ENCODE results near the gene CLMN.

CLMN gene

DNA sequence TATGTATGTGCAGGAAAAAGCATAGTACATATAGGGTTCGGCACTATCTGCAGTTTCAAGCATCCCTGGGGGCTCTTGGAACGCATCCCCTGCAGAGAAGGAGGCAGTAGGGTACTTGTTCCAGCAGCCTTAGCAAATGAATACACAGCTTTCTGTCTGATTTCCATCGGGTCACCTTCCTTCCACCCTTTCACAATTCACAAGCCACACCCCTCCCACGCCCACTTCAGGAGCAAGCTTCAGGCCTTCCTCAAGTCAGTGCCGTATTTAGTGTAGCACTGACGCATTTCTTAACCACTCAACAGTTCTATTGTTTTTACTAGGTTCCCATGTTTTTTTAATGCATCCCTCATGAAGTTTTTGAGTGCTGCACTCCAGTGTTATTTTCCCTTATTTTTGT is 64.2 kb downstream of the CLMN start:
- H3K9ac ChIP-seq (ENCODE audit: low read depth in 1 of 2, low read length in 2 of 2), result peak overlapping the region; percentile 15 to 28
- no peaks in the 10 kb centered on the region for H3K27me3 ChIP-seq (ENCODE audit: control insufficient read depth in 1 of 2, insufficient read depth in 2 of 2, low read length in 2 of 2)
- H3K27ac ChIP-seq (ENCODE audit: low read depth, low read length), result peak overlapping the region; percentile 30
- H3K36me3 ChIP-seq (ENCODE audit: control insufficient read depth in 1 of 2, insufficient read depth in 2 of 2, low read length in 2 of 2), result no peaks in the 10 kb centered on the region
- peaks cover 44 to 51% of the 10 kb centered on the region in 2 donors for H3K4me1 ChIP-seq (ENCODE audit: control insufficient read depth in 1 of 2, insufficient read depth in 2 of 2, low read length in 2 of 2)
- H3K9me3 ChIP-seq (ENCODE audit: control insufficient read depth in 1 of 2, low read length in 2 of 2), result no peaks in the 10 kb centered on the region
- H3K4me3 ChIP-seq (ENCODE audit: low read depth in 1 of 2, low read length in 2 of 2), result peak overlapping the region; percentile 51 to 58

DNA sequence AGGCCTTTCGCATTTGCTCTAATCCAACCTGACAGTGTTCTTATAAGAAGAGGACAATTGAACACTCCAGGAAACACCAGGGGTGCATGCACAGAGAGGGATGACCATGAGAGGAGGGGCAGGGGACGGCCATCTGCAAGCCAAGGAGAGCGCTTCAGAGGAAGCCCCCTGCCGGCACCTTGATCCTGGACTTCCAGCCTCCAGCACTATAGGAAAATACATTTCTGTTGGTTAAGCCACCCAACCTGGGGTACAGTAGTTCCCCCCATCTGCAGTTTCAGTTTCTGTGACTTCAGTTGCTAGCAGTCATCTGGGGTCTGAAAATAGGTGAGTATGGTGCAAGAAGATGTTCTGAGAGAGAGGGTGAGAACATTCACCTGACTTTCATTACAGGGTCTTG is 64.7 kb downstream of the CLMN start:
- H3K9me3 ChIP-seq (ENCODE audit: control insufficient read depth in 1 of 2, low read length in 2 of 2), result no peaks in the 10 kb centered on the region
- no peaks in the 10 kb centered on the region for H3K36me3 ChIP-seq (ENCODE audit: control insufficient read depth in 1 of 2, insufficient read depth in 2 of 2, low read length in 2 of 2)
- no peaks in the 10 kb centered on the region for H3K27me3 ChIP-seq (ENCODE audit: control insufficient read depth in 1 of 2, insufficient read depth in 2 of 2, low read length in 2 of 2)
- peak overlapping the region; percentile 51 to 58 for H3K4me3 ChIP-seq (ENCODE audit: low read depth in 1 of 2, low read length in 2 of 2)
- H3K9ac ChIP-seq (ENCODE audit: low read depth in 1 of 2, low read length in 2 of 2), result peak overlapping the region; percentile 15 to 28
- peak overlapping the region; percentile 30 for H3K27ac ChIP-seq (ENCODE audit: low read depth, low read length)
- peaks cover 47 to 55% of the 10 kb centered on the region in 2 donors for H3K4me1 ChIP-seq (ENCODE audit: control insufficient read depth in 1 of 2, insufficient read depth in 2 of 2, low read length in 2 of 2)

DNA sequence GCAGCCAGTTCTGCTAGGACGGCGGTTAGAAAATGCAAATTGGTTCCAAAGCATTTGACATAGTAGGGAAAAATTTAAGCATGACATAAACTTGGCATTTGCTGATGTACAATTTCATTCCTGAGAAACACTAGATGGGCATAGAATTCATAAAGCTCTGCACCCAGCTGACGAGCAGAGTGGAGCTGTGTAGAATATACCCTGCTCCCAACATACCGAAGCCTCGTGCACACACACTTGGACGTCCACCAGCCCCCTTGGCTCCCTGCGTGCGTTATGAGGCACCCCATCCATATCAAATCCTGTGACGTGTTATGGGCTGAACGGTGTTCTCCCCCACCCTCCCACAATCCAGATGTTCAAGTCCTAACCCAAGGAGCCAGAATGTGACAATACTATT is 65.4 kb downstream of the CLMN start:
- no peaks in the 10 kb centered on the region for H3K9me3 ChIP-seq (ENCODE audit: control insufficient read depth in 1 of 2, low read length in 2 of 2)
- no peak overlapping the region for H3K27ac ChIP-seq (ENCODE audit: low read depth, low read length)
- H3K36me3 ChIP-seq (ENCODE audit: control insufficient read depth in 1 of 2, insufficient read depth in 2 of 2, low read length in 2 of 2), result no peaks in the 10 kb centered on the region
- H3K9ac ChIP-seq (ENCODE audit: low read depth in 1 of 2, low read length in 2 of 2), result no peak overlapping the region
- peaks cover 47 to 55% of the 10 kb centered on the region in 2 donors for H3K4me1 ChIP-seq (ENCODE audit: control insufficient read depth in 1 of 2, insufficient read depth in 2 of 2, low read length in 2 of 2)
- no peaks in the 10 kb centered on the region for H3K27me3 ChIP-seq (ENCODE audit: control insufficient read depth in 1 of 2, insufficient read depth in 2 of 2, low read length in 2 of 2)
- no peak overlapping the region for H3K4me3 ChIP-seq (ENCODE audit: low read depth in 1 of 2, low read length in 2 of 2)

DNA sequence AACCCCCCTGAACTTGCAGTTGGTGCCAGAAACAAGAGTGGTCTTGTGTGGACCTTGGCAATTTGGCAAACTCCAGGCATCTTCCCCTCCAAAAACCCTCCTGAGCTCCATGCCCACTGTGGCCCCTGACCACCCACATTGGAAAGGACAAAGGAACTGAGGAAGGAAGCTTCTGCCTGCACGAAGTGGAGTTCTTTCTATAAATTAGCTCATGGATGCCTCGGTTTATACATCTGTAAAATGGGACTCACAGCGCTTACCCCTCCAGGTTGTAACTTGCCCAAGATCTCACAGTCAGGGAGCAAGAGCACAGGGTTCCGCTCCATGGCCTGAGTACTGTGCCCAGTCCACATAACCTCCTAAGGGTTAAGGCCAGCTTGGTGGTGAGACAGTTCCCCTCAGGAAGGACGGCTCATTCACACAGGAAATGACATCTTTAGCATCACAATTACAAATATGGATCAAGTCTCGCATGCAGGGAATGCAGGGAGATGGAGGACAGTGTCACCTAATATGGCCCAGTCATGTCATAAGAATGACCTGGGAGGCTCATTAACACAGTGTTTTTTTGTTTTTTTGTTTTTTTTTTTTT is 66.6 kb downstream of the CLMN start:
- peaks cover 48 to 55% of the 10 kb centered on the region in 2 donors for H3K4me1 ChIP-seq (ENCODE audit: control insufficient read depth in 1 of 2, insufficient read depth in 2 of 2, low read length in 2 of 2)
- H3K27ac ChIP-seq (ENCODE audit: low read depth, low read length), result no peak overlapping the region
- no peaks in the 10 kb centered on the region for H3K36me3 ChIP-seq (ENCODE audit: control insufficient read depth in 1 of 2, insufficient read depth in 2 of 2, low read length in 2 of 2)
- no peaks in the 10 kb centered on the region for H3K9me3 ChIP-seq (ENCODE audit: control insufficient read depth in 1 of 2, low read length in 2 of 2)
- no peak overlapping the region for H3K9ac ChIP-seq (ENCODE audit: low read depth in 1 of 2, low read length in 2 of 2)
- no peak overlapping the region for H3K4me3 ChIP-seq (ENCODE audit: low read depth in 1 of 2, low read length in 2 of 2)
- H3K27me3 ChIP-seq (ENCODE audit: control insufficient read depth in 1 of 2, insufficient read depth in 2 of 2, low read length in 2 of 2), result no peaks in the 10 kb centered on the region

DNA sequence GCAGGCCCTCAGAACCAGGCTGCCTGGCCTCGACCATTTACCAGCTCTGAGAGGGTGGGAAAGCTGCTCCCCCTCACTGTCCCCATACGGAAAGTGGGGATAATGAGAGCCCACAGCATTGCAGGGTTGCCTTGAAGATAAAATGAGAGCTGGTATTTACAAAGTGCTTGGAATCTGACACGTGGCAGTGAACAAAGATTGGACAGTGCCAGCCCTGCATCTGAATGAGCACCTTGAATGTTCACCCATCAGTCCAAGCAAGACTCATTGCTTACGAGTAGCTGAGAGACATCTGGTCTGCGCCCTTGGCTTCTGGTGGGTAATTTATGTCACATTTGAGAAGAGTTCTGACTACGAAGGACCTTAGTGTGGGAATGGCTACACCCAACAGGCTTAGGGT is 67.5 kb downstream of the CLMN start:
- H3K4me3 ChIP-seq (ENCODE audit: low read depth in 1 of 2, low read length in 2 of 2), result no peak overlapping the region
- no peaks in the 10 kb centered on the region for H3K36me3 ChIP-seq (ENCODE audit: control insufficient read depth in 1 of 2, insufficient read depth in 2 of 2, low read length in 2 of 2)
- H3K9ac ChIP-seq (ENCODE audit: low read depth in 1 of 2, low read length in 2 of 2), result no peak overlapping the region
- no peak overlapping the region for H3K27ac ChIP-seq (ENCODE audit: low read depth, low read length)
- H3K9me3 ChIP-seq (ENCODE audit: control insufficient read depth in 1 of 2, low read length in 2 of 2), result no peaks in the 10 kb centered on the region
- H3K27me3 ChIP-seq (ENCODE audit: control insufficient read depth in 1 of 2, insufficient read depth in 2 of 2, low read length in 2 of 2), result no peaks in the 10 kb centered on the region
- H3K4me1 ChIP-seq (ENCODE audit: control insufficient read depth in 1 of 2, insufficient read depth in 2 of 2, low read length in 2 of 2), result peaks cover 48 to 55% of the 10 kb centered on the region in 2 donors

DNA sequence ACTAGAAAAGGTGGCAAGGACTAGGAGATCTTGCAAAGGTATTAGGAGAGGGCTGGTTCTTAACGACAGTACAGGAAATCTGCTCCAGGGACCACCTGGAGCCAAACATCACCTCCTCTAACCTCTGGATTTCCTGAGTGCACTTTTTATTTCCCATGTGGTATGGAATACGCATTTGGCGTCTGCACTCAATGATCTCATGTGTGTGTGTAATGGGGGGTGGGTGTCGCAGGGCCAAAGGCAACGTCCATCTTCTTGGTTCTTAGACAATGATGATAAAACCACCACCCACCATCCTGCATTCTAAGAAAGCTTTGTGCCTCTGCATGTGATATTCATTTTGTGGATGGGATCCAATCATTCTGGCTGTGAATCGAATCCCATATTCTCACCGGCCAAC is 68.8 kb downstream of the CLMN start:
- no peak overlapping the region for H3K27ac ChIP-seq (ENCODE audit: low read depth, low read length)
- H3K27me3 ChIP-seq (ENCODE audit: control insufficient read depth in 1 of 2, insufficient read depth in 2 of 2, low read length in 2 of 2), result no peaks in the 10 kb centered on the region
- no peaks in the 10 kb centered on the region for H3K9me3 ChIP-seq (ENCODE audit: control insufficient read depth in 1 of 2, low read length in 2 of 2)
- H3K9ac ChIP-seq (ENCODE audit: low read depth in 1 of 2, low read length in 2 of 2), result no peak overlapping the region
- H3K4me1 ChIP-seq (ENCODE audit: control insufficient read depth in 1 of 2, insufficient read depth in 2 of 2, low read length in 2 of 2), result peaks cover 40 to 50% of the 10 kb centered on the region in 2 donors
- H3K4me3 ChIP-seq (ENCODE audit: low read depth in 1 of 2, low read length in 2 of 2), result no peak overlapping the region
- no peaks in the 10 kb centered on the region for H3K36me3 ChIP-seq (ENCODE audit: control insufficient read depth in 1 of 2, insufficient read depth in 2 of 2, low read length in 2 of 2)

DNA sequence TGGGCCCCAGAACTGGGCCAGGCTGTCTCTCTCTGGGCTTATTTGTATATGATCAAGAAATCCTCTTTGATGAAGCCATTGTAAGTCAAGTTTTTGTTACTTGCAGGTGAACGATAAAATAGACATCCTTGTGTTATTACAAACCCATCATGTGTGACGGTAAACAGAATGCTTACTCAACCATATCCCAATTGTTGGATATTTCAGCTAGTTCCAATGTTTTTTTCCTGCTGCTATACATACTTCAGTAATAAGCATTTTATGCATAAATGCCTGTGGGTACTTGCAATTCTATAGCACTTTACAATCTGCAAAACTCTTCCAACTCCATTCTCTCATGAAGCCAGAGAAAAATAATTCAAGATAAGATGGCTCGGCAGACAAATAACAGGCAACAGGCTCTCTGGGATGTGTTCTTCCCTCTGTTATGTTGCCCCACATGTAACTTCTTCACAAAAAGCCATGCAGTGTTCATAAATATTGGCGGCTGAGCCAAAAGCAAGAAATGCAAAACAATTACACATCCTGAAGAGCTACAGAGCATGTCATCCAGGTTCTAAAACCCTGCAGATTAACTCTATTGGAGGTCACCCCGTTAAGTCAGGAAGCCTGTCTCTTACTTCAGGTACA is 69.5 kb downstream of the CLMN start:
- Histone ChIP-seq H3K4me3 (ENCODE audit: low read depth in 1 of 2, low read length in 2 of 2) (no peak overlapping the region), H3K4me1 (ENCODE audit: control insufficient read depth in 1 of 2, insufficient read depth in 2 of 2, low read length in 2 of 2) (peaks cover 33 to 43% of the 10 kb centered on the region in 2 donors), H3K9ac (ENCODE audit: low read depth in 1 of 2, low read length in 2 of 2) (no peak overlapping the region), H3K27me3 (ENCODE audit: control insufficient read depth in 1 of 2, insufficient read depth in 2 of 2, low read length in 2 of 2) (no peaks in the 10 kb centered on the region), H3K36me3 (ENCODE audit: control insufficient read depth in 1 of 2, insufficient read depth in 2 of 2, low read length in 2 of 2) (no peaks in the 10 kb centered on the region), H3K9me3 (ENCODE audit: control insufficient read depth in 1 of 2, low read length in 2 of 2) (no peaks in the 10 kb centered on the region), H3K27ac (ENCODE audit: low read depth, low read length) (no peak overlapping the region)

DNA sequence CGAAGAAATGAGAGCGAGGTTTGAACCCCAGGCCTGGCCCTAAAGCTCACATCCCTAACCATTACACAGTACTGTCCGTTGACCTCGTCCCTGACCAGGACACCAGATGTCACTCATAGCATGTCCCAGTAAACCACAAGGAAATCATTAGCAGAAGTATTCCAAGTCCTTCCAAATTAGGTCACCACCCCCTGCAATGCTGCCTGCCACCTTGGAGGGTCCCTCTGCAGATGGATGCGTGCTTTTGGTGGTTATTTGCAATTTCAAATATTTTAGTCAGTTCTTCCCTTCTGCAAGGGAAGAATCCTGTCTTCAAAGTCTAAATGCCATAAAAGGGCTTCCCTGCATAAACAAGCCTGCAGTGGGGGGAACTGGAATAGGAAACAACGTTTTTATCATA is 71.3 kb downstream of the CLMN start:
- H3K4me1 ChIP-seq (ENCODE audit: control insufficient read depth in 1 of 2, insufficient read depth in 2 of 2, low read length in 2 of 2), result peaks cover 25 to 33% of the 10 kb centered on the region in 2 donors
- H3K27ac ChIP-seq (ENCODE audit: low read depth, low read length), result no peak overlapping the region
- no peak overlapping the region for H3K9ac ChIP-seq (ENCODE audit: low read depth in 1 of 2, low read length in 2 of 2)
- no peaks in the 10 kb centered on the region for H3K36me3 ChIP-seq (ENCODE audit: control insufficient read depth in 1 of 2, insufficient read depth in 2 of 2, low read length in 2 of 2)
- H3K27me3 ChIP-seq (ENCODE audit: control insufficient read depth in 1 of 2, insufficient read depth in 2 of 2, low read length in 2 of 2), result no peaks in the 10 kb centered on the region
- no peaks in the 10 kb centered on the region for H3K9me3 ChIP-seq (ENCODE audit: control insufficient read depth in 1 of 2, low read length in 2 of 2)
- no peak overlapping the region for H3K4me3 ChIP-seq (ENCODE audit: low read depth in 1 of 2, low read length in 2 of 2)

DNA sequence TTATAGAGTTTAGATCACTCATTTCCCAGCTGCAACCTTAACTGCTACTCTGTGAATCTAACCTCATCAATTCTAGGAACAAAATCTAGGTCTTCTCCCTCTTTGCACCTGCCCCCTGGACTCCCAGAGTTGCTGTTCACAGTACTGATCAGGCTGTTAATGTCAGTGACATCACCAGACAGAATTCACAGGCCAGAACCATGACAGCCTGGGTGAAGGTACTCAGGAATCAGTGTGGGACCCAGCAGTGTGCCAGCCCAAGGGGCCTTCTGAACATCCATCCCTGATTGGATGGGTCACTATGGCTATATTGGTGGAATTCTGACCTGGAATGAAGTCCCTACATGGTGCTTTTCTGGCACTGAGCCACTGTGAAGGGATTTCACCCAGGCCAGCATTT is 72.8 kb downstream of the CLMN start:
- Histone ChIP-seq H3K27ac (ENCODE audit: low read depth, low read length) (no peak overlapping the region), H3K4me1 (ENCODE audit: control insufficient read depth in 1 of 2, insufficient read depth in 2 of 2, low read length in 2 of 2) (peaks cover 16 to 23% of the 10 kb centered on the region in 2 donors), H3K36me3 (ENCODE audit: control insufficient read depth in 1 of 2, insufficient read depth in 2 of 2, low read length in 2 of 2) (no peaks in the 10 kb centered on the region), H3K9ac (ENCODE audit: low read depth in 1 of 2, low read length in 2 of 2) (no peak overlapping the region), H3K9me3 (ENCODE audit: control insufficient read depth in 1 of 2, low read length in 2 of 2) (no peaks in the 10 kb centered on the region), H3K4me3 (ENCODE audit: low read depth in 1 of 2, low read length in 2 of 2) (no peak overlapping the region), H3K27me3 (ENCODE audit: control insufficient read depth in 1 of 2, insufficient read depth in 2 of 2, low read length in 2 of 2) (no peaks in the 10 kb centered on the region)

DNA sequence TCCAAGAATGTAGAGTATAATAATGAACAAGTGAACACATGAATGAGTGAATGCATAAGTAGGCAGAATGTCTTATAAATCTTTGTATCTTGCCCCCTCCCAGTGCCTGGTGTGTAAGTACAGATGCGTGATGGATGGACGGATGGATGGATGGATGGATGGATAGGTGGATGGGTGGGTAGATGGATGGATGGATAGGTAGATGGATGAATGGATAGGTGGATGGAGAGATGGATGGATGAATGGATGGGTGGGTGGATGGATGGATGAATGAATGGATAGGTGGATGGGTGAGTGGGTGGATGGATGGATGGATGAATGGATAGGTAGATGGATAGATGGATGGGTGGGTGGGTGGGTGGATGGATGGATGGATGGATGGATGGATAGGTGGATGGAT is 74.4 kb downstream of the CLMN start:
- H3K27me3 ChIP-seq (ENCODE audit: control insufficient read depth in 1 of 2, insufficient read depth in 2 of 2, low read length in 2 of 2), result no peaks in the 10 kb centered on the region
- no peak overlapping the region for H3K27ac ChIP-seq (ENCODE audit: low read depth, low read length)
- H3K9ac ChIP-seq (ENCODE audit: low read depth in 1 of 2, low read length in 2 of 2), result no peak overlapping the region
- H3K4me3 ChIP-seq (ENCODE audit: low read depth in 1 of 2, low read length in 2 of 2), result no peak overlapping the region
- peaks cover 15% of the 10 kb centered on the region in 2 donors for H3K4me1 ChIP-seq (ENCODE audit: control insufficient read depth in 1 of 2, insufficient read depth in 2 of 2, low read length in 2 of 2)
- H3K9me3 ChIP-seq (ENCODE audit: control insufficient read depth in 1 of 2, low read length in 2 of 2), result no peaks in the 10 kb centered on the region
- H3K36me3 ChIP-seq (ENCODE audit: control insufficient read depth in 1 of 2, insufficient read depth in 2 of 2, low read length in 2 of 2), result no peaks in the 10 kb centered on the region
